ENCODE data around the gene ZACN. TPM values are rescaled to one million over a fixed set of nuclear protein-coding genes. Genes with fewer than 3 reads are reported as not detected.

ZACN gene
- polyA plus RNA-seq, 1 of the 3 experiments (the other 2 are of a cell fraction): not detected

- Histone ChIP-seq H3K27ac (ENCODE audit: low read depth in 2 of 2, low read length in 1 of 2) (no peak overlapping the region), H2AFZ (ENCODE audit: low read depth) (peak overlapping the region; percentile 60; the same call in 1 of the 2 replicates), H3K4me3 (ENCODE audit: low read depth in 2 of 2, low read length in 1 of 2) (no peak overlapping the region), H3K9ac (no peak overlapping the region), H3K79me2 (ENCODE audit: insufficient read depth) (no peaks in the 10 kb centered on the region), H3K4me1 (ENCODE audit: control insufficient read depth in 1 of 2, insufficient read depth in 2 of 2, low read depth in 1 of 2, low read length in 1 of 2) (no peaks in the 10 kb centered on the region; a peak in 1 of 4 replicates), H3K9me3 (no peaks in the 10 kb centered on the region), H3K27me3 (ENCODE audit: insufficient read depth) (no peaks in the 10 kb centered on the region), H3F3A (replicated peaks; ENCODE audit: insufficient read depth) (no peaks in the 10 kb centered on the region), H3K4me2 (no peak overlapping the region), H3K9me2 (no peaks in the 10 kb centered on the region), H4K20me1 (ENCODE audit: insufficient read depth) (no peaks in the 10 kb centered on the region), H3K36me3 (replicated peaks in 1 of 2; ENCODE audit: control insufficient read depth in 1 of 2, insufficient read depth in 2 of 2, low read length in 1 of 2) (no peaks in the 10 kb centered on the region)
- TF ChIP-seq RCOR1 (IDR thresholded peaks at IDR 0.05; ENCODE audit: low read length) (no peak), RXRA (IDR thresholded peaks at IDR 0.05; ENCODE audit: borderline replicate concordance, low read depth) (no peak)
- 90% methylated on average over 39 of the region's 42 CpGs for WGBS (ENCODE audit: low lambda C conversion rate)
- CTCF ChIA-PET: interaction anchor here (0.5 to 18.8 kb wide), 45 partner anchors 10 to 385 kb away, joined by 3 to 332 read pairs (median 5); partner anchors contain the start of genes CDK3, EXOC7, FOXJ1 and PRPSAP1
- POLR2A ChIA-PET: no interaction called here
- no peak for DNase-seq
Observed at GRCh38 chr17:76121932-76122430, 43.0 kb downstream of the ZACN start.

- ChIA-PET CTCF (interaction anchor here (0.6 to 18.8 kb wide), 18 partner anchors 11 to 275 kb away, joined by 3 to 332 read pairs (median 8); partner anchors contain the start of genes CDK3, FOXJ1 and MRPL38), POLR2A (interaction anchor here (0.7 kb wide), 1 partner anchor 157 kb away, joined by 3 read pairs; no protein-coding TSS in a partner anchor)
- H3K4me1 ChIP-seq (ENCODE audit: control insufficient read depth in 1 of 2, insufficient read depth in 2 of 2, low read depth in 1 of 2, low read length in 1 of 2): no peaks in the 10 kb centered on the region; a peak in 1 of 4 replicates
- no peaks in the 10 kb centered on the region for H4K20me1 ChIP-seq (ENCODE audit: insufficient read depth)
- no peak overlapping the region for H3K4me2 ChIP-seq
- no peak overlapping the region for H3K27ac ChIP-seq (ENCODE audit: low read depth in 2 of 2, low read length in 1 of 2)
- H3K27me3 ChIP-seq (ENCODE audit: insufficient read depth): no peaks in the 10 kb centered on the region
- TF ChIP-seq JUND (IDR thresholded peaks at IDR 0.05) (no peak), RXRA (IDR thresholded peaks at IDR 0.05; ENCODE audit: borderline replicate concordance, low read depth) (no peak), CHD2 (IDR thresholded peaks at IDR 0.05; ENCODE audit: low read length, partially characterized antibody) (no peak), SIN3A (IDR thresholded peaks at IDR 0.05; ENCODE audit: borderline replicate concordance, low read depth, low read length) (no peak), SMC3 (IDR thresholded peaks at IDR 0.05; ENCODE audit: low read depth, low read length) (no peak), GABPA (IDR thresholded peaks at IDR 0.05; ENCODE audit: low read depth) (no peak), IRF3 (IDR thresholded peaks at IDR 0.05; ENCODE audit: low read depth, low read length) (no peak), POLR2AphosphoS5 (IDR thresholded peaks at IDR 0.05; ENCODE audit: low read depth, low read length) (no peak), RAD21 (IDR thresholded peaks at IDR 0.05; ENCODE audit: low read length) (no peak), MEF2A (IDR thresholded peaks at IDR 0.05; ENCODE audit: borderline replicate concordance, low read depth) (no peak), FOXJ3 (CRISPR knock-in tag; IDR thresholded peaks at IDR 0.05) (no peak), NRF1 (IDR thresholded peaks at IDR 0.05; ENCODE audit: low read depth, low read length) (no peak), TAF1 (IDR thresholded peaks at IDR 0.05; ENCODE audit: borderline replicate concordance, low read depth, low read length) (no peak), MXI1 (IDR thresholded peaks at IDR 0.05; ENCODE audit: low read depth, low read length) (no peak), NFIC (IDR thresholded peaks at IDR 0.05; ENCODE audit: borderline replicate concordance) (no peak)
- TF ChIP-seq, protein P1, sequence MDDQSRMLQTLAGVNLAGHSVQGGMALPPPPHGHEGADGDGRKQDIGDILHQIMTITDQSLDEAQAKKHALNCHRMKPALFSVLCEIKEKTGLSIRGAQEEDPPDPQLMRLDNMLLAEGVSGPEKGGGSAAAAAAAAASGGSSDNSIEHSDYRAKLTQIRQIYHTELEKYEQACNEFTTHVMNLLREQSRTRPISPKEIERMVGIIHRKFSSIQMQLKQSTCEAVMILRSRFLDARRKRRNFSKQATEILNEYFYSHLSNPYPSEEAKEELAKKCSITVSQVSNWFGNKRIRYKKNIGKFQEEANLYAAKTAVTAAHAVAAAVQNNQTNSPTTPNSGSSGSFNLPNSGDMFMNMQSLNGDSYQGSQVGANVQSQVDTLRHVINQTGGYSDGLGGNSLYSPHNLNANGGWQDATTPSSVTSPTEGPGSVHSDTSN (IDR thresholded peaks at IDR 0.05): no peak
- TF ChIP-seq, protein P2, sequence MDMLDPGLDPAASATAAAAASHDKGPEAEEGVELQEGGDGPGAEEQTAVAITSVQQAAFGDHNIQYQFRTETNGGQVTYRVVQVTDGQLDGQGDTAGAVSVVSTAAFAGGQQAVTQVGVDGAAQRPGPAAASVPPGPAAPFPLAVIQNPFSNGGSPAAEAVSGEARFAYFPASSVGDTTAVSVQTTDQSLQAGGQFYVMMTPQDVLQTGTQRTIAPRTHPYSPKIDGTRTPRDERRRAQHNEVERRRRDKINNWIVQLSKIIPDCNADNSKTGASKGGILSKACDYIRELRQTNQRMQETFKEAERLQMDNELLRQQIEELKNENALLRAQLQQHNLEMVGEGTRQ (IDR thresholded peaks at IDR 0.05; ENCODE audit: borderline replicate concordance, low read depth, low read length): no peak
- TF ChIP-seq, protein P3, sequence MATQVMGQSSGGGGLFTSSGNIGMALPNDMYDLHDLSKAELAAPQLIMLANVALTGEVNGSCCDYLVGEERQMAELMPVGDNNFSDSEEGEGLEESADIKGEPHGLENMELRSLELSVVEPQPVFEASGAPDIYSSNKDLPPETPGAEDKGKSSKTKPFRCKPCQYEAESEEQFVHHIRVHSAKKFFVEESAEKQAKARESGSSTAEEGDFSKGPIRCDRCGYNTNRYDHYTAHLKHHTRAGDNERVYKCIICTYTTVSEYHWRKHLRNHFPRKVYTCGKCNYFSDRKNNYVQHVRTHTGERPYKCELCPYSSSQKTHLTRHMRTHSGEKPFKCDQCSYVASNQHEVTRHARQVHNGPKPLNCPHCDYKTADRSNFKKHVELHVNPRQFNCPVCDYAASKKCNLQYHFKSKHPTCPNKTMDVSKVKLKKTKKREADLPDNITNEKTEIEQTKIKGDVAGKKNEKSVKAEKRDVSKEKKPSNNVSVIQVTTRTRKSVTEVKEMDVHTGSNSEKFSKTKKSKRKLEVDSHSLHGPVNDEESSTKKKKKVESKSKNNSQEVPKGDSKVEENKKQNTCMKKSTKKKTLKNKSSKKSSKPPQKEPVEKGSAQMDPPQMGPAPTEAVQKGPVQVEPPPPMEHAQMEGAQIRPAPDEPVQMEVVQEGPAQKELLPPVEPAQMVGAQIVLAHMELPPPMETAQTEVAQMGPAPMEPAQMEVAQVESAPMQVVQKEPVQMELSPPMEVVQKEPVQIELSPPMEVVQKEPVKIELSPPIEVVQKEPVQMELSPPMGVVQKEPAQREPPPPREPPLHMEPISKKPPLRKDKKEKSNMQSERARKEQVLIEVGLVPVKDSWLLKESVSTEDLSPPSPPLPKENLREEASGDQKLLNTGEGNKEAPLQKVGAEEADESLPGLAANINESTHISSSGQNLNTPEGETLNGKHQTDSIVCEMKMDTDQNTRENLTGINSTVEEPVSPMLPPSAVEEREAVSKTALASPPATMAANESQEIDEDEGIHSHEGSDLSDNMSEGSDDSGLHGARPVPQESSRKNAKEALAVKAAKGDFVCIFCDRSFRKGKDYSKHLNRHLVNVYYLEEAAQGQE (IDR thresholded peaks at IDR 0.05; ENCODE audit: low read depth, low read length): no peak
- TF ChIP-seq, protein P4, sequence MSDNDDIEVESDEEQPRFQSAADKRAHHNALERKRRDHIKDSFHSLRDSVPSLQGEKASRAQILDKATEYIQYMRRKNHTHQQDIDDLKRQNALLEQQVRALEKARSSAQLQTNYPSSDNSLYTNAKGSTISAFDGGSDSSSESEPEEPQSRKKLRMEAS (IDR thresholded peaks at IDR 0.05; ENCODE audit: low read depth): no peak
- no peaks in the 10 kb centered on the region for H3K9me3 ChIP-seq
- H3K4me3 ChIP-seq (ENCODE audit: low read depth in 2 of 2, low read length in 1 of 2): no peak overlapping the region
- no peak overlapping the region for H2AFZ ChIP-seq (ENCODE audit: low read depth)
- no peaks in the 10 kb centered on the region for H3K9me2 ChIP-seq
- WGBS (ENCODE audit: low lambda C conversion rate): 93% methylated on average over 24 of the region's 24 CpGs
- no peaks in the 10 kb centered on the region for H3K79me2 ChIP-seq (ENCODE audit: insufficient read depth)
- H3F3A ChIP-seq (replicated peaks; ENCODE audit: insufficient read depth): no peaks in the 10 kb centered on the region
- DNase-seq: peak; percentile 48
- no peak overlapping the region for H3K9ac ChIP-seq
- H3K36me3 ChIP-seq (replicated peaks in 1 of 2; ENCODE audit: control insufficient read depth in 1 of 2, insufficient read depth in 2 of 2, low read length in 1 of 2): no peaks in the 10 kb centered on the region
Observed at GRCh38 chr17:76122431-76123190, 43.6 kb downstream of the ZACN start.
